Measurements from ENCODE around the gene H3-3A.

GRCh38 chr1:226017070-226017469 lies 45.4 kb upstream of the H3-3A start:
- no peak for TF ChIP-seq POLR2A (IDR thresholded peaks at IDR 0.05)
- no peak for TF ChIP-seq EP300 (IDR thresholded peaks at IDR 0.05)
- no peak for TF ChIP-seq CTCF (IDR thresholded peaks at IDR 0.05)
- no peak for TF ChIP-seq POLR2AphosphoS5 (IDR thresholded peaks at IDR 0.05)

Measured in upper lobe of left lung (tissue), 4 donors.